Vagina (tissue), 2 donors: Measurements from ENCODE around the gene INTS2. TPM values are rescaled to one million over a fixed set of nuclear protein-coding genes. Genes with fewer than 3 reads are reported as not detected.

ENCODE experiments used
- DNase-seq, 2 donors: peaks; one replicate each; pipeline ENCODE4 v3.0.0-alpha.2; 2017; ENCODE audit errors: extremely low spot score in 2 of 2
- H3K27ac ChIP-seq: fragments of 200-600 bp; sonication (generic); one replicate; pipeline ENCODE4 v1.5.1; 2019
- H3K27me3 ChIP-seq: fragments of 200-600 bp; sonication (generic); one replicate; pipeline ENCODE4 v1.5.1; 2019
- H3K36me3 ChIP-seq, 2 donors: fragments of 200-600 bp; sonication (generic); one replicate each; pipeline ENCODE4 v1.5.1; 2017 to 2019
- H3K4me1 ChIP-seq: fragments of 200-600 bp; sonication (generic); one replicate; pipeline ENCODE4 v1.5.1; 2019
- H3K4me3 ChIP-seq, 2 donors: fragments of 200-600 bp; sonication (generic); 1 replicate in 1 of 2; 2 replicates in 1 of 2; pipeline ENCODE4 v1.5.1; 2016 to 2019
- H3K9me3 ChIP-seq: fragments of 200-600 bp; sonication (generic); one replicate; pipeline ENCODE4 v1.5.1; 2019
- CTCF ChIP-seq, 3 experiments: fragments of 450-650 bp in 2 of 3; fragments of 200-600 bp in 1 of 3; sonication (generic) in 1 of 3; IDR thresholded peaks; one replicate each; pipeline ENCODE4 v1.5.1; 2017 to 2019; ENCODE audit warnings: antibody characterized with exemption in 3 of 3, mild to moderate bottlenecking in 2 of 3, moderate library complexity in 2 of 3
- POLR2A ChIP-seq, 2 donors: fragments of 450-650 bp; IDR thresholded peaks; one replicate each; pipeline ENCODE4 v1.6.1; 2017; ENCODE audit warnings: antibody characterized with exemption in 2 of 2, mild to moderate bottlenecking in 2 of 2, moderate library complexity in 2 of 2
- POLR2AphosphoS5 ChIP-seq, 2 donors: sonication (generic); formaldehyde crosslinking; IDR thresholded peaks; one replicate each; pipeline ENCODE4 v1.9.0; 2017; ENCODE audit warnings: antibody characterized with exemption in 2 of 2, mild to moderate bottlenecking in 2 of 2, low read depth in 1 of 2; ENCODE audit not compliant: insufficient read depth in 1 of 2
- intact Hi-C: fragments of 100-400 bp; cut with DNase I; formaldehyde crosslinking; loops from one replicate; pipeline ENCODE4 v1.15.1; 2023
- total RNA-seq: library from RNA; depleted of rRNA; stranded (reverse); fragments of >200 nt; gene quantifications from one replicate; pipeline ENCODE4 v1.2.3, GENCODE V29; 2016

Gene INTS2
- total RNA-seq: 12.8 TPM

GRCh38 chr17:61927208-61928100, at the start of gene INTS2:
Gene INTS2, minus strand, starts transcription at chr17:61927982. Its CDS starts 1,338 bp downstream, at chr17:61926644.
- Histone ChIP-seq H3K36me3 (peaks cover 0 to 10% of the 10 kb centered on the region in 2 donors), H3K9me3 (no peaks in the 10 kb centered on the region), H3K27ac (peak within 1 kb of the TSS; percentile 80), H3K4me3 (peak within 1 kb of the TSS; percentile 69 to 83), H3K27me3 (no peaks in the 10 kb centered on the region), H3K4me1 (peaks cover 17% of the 10 kb centered on the region)
- intact Hi-C loops: loop anchor here (5.0 kb wide), 1 partner anchor 140 kb away; the partner anchor contains the start of gene MED13
- DNase-seq: peak in 1 of 2 donors; percentile 96
- TF ChIP-seq POLR2A (IDR thresholded peaks at IDR 0.05) (peak in 1 of 2 donors; percentile 66), CTCF (IDR thresholded peaks at IDR 0.05) (peak in 1 of 3 experiments; percentile 25), POLR2AphosphoS5 (IDR thresholded peaks at IDR 0.05; ENCODE audit: insufficient read depth in 1 of 2, low read depth in 1 of 2) (peak; percentile 94 to 95)

GRCh38 chr17:61974115-61974514, 46.3 kb upstream of the INTS2 start:
- intact Hi-C loops: no loop called here
- Histone ChIP-seq H3K27ac (no peak overlapping the region), H3K27me3 (no peaks in the 10 kb centered on the region), H3K9me3 (no peaks in the 10 kb centered on the region), H3K36me3 (peaks cover 0 to 23% of the 10 kb centered on the region in 2 donors), H3K4me3 (no peak overlapping the region), H3K4me1 (no peaks in the 10 kb centered on the region)
- TF ChIP-seq POLR2A (IDR thresholded peaks at IDR 0.05) (no peak), CTCF (IDR thresholded peaks at IDR 0.05) (no peak), POLR2AphosphoS5 (IDR thresholded peaks at IDR 0.05; ENCODE audit: insufficient read depth in 1 of 2, low read depth in 1 of 2) (no peak)
- DNase-seq: no peak

- H3K36me3 ChIP-seq: peaks cover 0 to 34% of the 10 kb centered on the region in 2 donors
- no peak for TF ChIP-seq POLR2A (IDR thresholded peaks at IDR 0.05)
- TF ChIP-seq POLR2AphosphoS5 (IDR thresholded peaks at IDR 0.05; ENCODE audit: insufficient read depth in 1 of 2, low read depth in 1 of 2): no peak
- TF ChIP-seq CTCF (IDR thresholded peaks at IDR 0.05): no peak
- intact Hi-C loops: no loop called here
These were observed 44.5 kb upstream of the INTS2 start for GRCh38 chr17:61972311-61972710.

GRCh38 chr17:61970030-61970429, 42.2 kb upstream of the INTS2 start:
- peaks cover 0 to 52% of the 10 kb centered on the region in 2 donors for H3K36me3 ChIP-seq
- H3K4me1 ChIP-seq: no peaks in the 10 kb centered on the region
- intact Hi-C loops: no loop called here
- no peaks in the 10 kb centered on the region for H3K9me3 ChIP-seq
- no peak overlapping the region for H3K27ac ChIP-seq
- H3K27me3 ChIP-seq: no peaks in the 10 kb centered on the region
- no peak for DNase-seq
- H3K4me3 ChIP-seq: no peak overlapping the region
- TF ChIP-seq POLR2A (IDR thresholded peaks at IDR 0.05): no peak
- no peak for TF ChIP-seq CTCF (IDR thresholded peaks at IDR 0.05)
- no peak for TF ChIP-seq POLR2AphosphoS5 (IDR thresholded peaks at IDR 0.05; ENCODE audit: insufficient read depth in 1 of 2, low read depth in 1 of 2)

More at GRCh38 chr17:61972311-61972710, 44.5 kb upstream of the INTS2 start:
- H3K27ac ChIP-seq: no peak overlapping the region
- H3K4me1 ChIP-seq: no peaks in the 10 kb centered on the region
- DNase-seq: no peak
- no peaks in the 10 kb centered on the region for H3K9me3 ChIP-seq
- H3K27me3 ChIP-seq: no peaks in the 10 kb centered on the region
- no peak overlapping the region for H3K4me3 ChIP-seq

GRCh38 chr17:61968757-61969156, 41.0 kb upstream of the INTS2 start:
- Histone ChIP-seq H3K4me3 (no peak overlapping the region), H3K36me3 (peaks cover 0 to 65% of the 10 kb centered on the region in 2 donors), H3K27me3 (no peaks in the 10 kb centered on the region), H3K9me3 (no peaks in the 10 kb centered on the region), H3K4me1 (no peaks in the 10 kb centered on the region), H3K27ac (no peak overlapping the region)
- DNase-seq: no peak
- intact Hi-C loops: no loop called here
- TF ChIP-seq POLR2AphosphoS5 (IDR thresholded peaks at IDR 0.05; ENCODE audit: insufficient read depth in 1 of 2, low read depth in 1 of 2): no peak
- TF ChIP-seq POLR2A (IDR thresholded peaks at IDR 0.05): no peak
- no peak for TF ChIP-seq CTCF (IDR thresholded peaks at IDR 0.05)
